Activated T-cell treated with anti-CD3 and anti-CD28 coated beads, Interleukin-2, amount 50 U/mL, for 72 hours (primary cell): ENCODE data around the gene SAMSN1. TPM values are rescaled to one million over a fixed set of nuclear protein-coding genes. Genes with fewer than 3 reads are reported as not detected.
"Not testable (repeated sequence)": the region's sequence is repeated elsewhere in the genome, so short reads cannot be mapped to it uniquely, and the experiment has no call there.

Experiments
- ATAC-seq, 2 donors: fragments of 150-1000 bp; cut with Tn5 transposase; replicated peaks in 1 of 2; 2 replicates each; pipeline ENCODE4 v1.10.0; 2021; ENCODE audit warnings: moderate library complexity in 2 of 2, mild to moderate bottlenecking in 1 of 2
- DNase-seq, 2 donors: peaks; one replicate each; pipeline ENCODE4 v3.0.0; 2021 to 2022; ENCODE audit warnings: mixed read lengths in 1 of 2
- H3K27ac Mint-ChIP-seq: one replicate; pipeline ENCODE4 v1.8.0; 2022; ENCODE audit warnings: mild to moderate bottlenecking, moderate library complexity, mixed read lengths
- H3K27me3 Mint-ChIP-seq: one replicate; pipeline ENCODE4 v1.8.0; 2022; ENCODE audit warnings: low read depth, mixed read lengths
- H3K36me3 Mint-ChIP-seq, 2 donors: one replicate each; pipeline ENCODE4 v1.8.0; 2022; ENCODE audit warnings: mixed read lengths in 2 of 2, mild to moderate bottlenecking in 1 of 2; ENCODE audit not compliant: insufficient read depth in 2 of 2
- H3K4me1 Mint-ChIP-seq: one replicate; pipeline ENCODE4 v1.8.0; 2022; ENCODE audit warnings: low read depth, mixed read lengths
- H3K4me3 Mint-ChIP-seq, 2 donors: one replicate each; pipeline ENCODE4 v1.8.0; 2022; ENCODE audit warnings: mild to moderate bottlenecking in 2 of 2, mixed read lengths in 2 of 2, moderate library complexity in 2 of 2
- H3K9me3 Mint-ChIP-seq, 2 donors: one replicate each; pipeline ENCODE4 v1.8.0; 2022; ENCODE audit warnings: mixed read lengths in 2 of 2
- total RNA-seq, 2 donors: library from RNA; stranded (reverse); gene quantifications; one replicate each; pipeline ENCODE4 v1.2.3, GENCODE V29; 2022

The SAMSN1 gene
- total RNA-seq, 2 donors from 2014 or later = 65.4 to 69.1 TPM

GRCh38 chr21:14557413-14557812 is 11.3 kb upstream of the SAMSN1 start:
- peaks cover 0 to 6% of the 10 kb centered on the region in 2 donors for H3K9me3 Mint-ChIP-seq
- H3K4me1 Mint-ChIP-seq = peaks cover 49% of the 10 kb centered on the region
- DNase-seq (no peak), ATAC-seq (no peak)
- peaks cover 5 to 7% of the 10 kb centered on the region in 2 donors for H3K36me3 Mint-ChIP-seq
- H3K4me3 Mint-ChIP-seq = no peak overlapping the region
- H3K27ac Mint-ChIP-seq = no peak overlapping the region
- no peaks in the 10 kb centered on the region for H3K27me3 Mint-ChIP-seq

GRCh38 chr21:14554948-14555347 is 8.8 kb upstream of the SAMSN1 start:
- H3K36me3 Mint-ChIP-seq = no peaks in the 10 kb centered on the region
- peaks cover 0 to 2% of the 10 kb centered on the region in 2 donors for H3K9me3 Mint-ChIP-seq
- H3K27ac Mint-ChIP-seq = peak overlapping the region; percentile 2
- peaks cover 52% of the 10 kb centered on the region for H3K4me1 Mint-ChIP-seq
- peak; percentile 91 to 94 for ATAC-seq
- H3K4me3 Mint-ChIP-seq = peak overlapping the region in 1 of 2 donors; percentile 27
- H3K27me3 Mint-ChIP-seq = no peaks in the 10 kb centered on the region
- peak; percentile 37 to 45 for DNase-seq

GRCh38 chr21:14553422-14553821 is 7.3 kb upstream of the SAMSN1 start:
- Mint-ChIP-seq H3K4me3 (no peak overlapping the region), H3K9me3 (peaks cover 0 to 2% of the 10 kb centered on the region in 2 donors), H3K27me3 (no peaks in the 10 kb centered on the region), H3K36me3 (no peaks in the 10 kb centered on the region), H3K4me1 (peaks cover 56% of the 10 kb centered on the region), H3K27ac (no peak overlapping the region)
- DNase-seq (no peak), ATAC-seq (no peak)

GRCh38 chr21:14551741-14552140 is 5.6 kb upstream of the SAMSN1 start:
- Mint-ChIP-seq H3K4me3 (no peak overlapping the region), H3K36me3 (no peaks in the 10 kb centered on the region), H3K4me1 (peaks cover 66% of the 10 kb centered on the region), H3K9me3 (peaks cover 0 to 2% of the 10 kb centered on the region in 2 donors), H3K27ac (no peak overlapping the region), H3K27me3 (no peaks in the 10 kb centered on the region)
- DNase-seq = no peak
- no peak for ATAC-seq

GRCh38 chr21:14550135-14550534 is 4.0 kb upstream of the SAMSN1 start:
- ATAC-seq (no peak), DNase-seq (no peak)
- H3K27me3 Mint-ChIP-seq = no peaks in the 10 kb centered on the region
- H3K9me3 Mint-ChIP-seq = peaks cover 0 to 2% of the 10 kb centered on the region in 2 donors
- H3K4me3 Mint-ChIP-seq = peak overlapping the region; percentile 25 to 75
- H3K4me1 Mint-ChIP-seq = peaks cover 62% of the 10 kb centered on the region
- H3K27ac Mint-ChIP-seq = peak overlapping the region; percentile 68
- H3K36me3 Mint-ChIP-seq = peaks cover 0 to 2% of the 10 kb centered on the region in 2 donors

GRCh38 chr21:14548779-14549178 is 2.7 kb upstream of the SAMSN1 start:
- Mint-ChIP-seq H3K9me3 (peaks cover 0 to 2% of the 10 kb centered on the region in 2 donors), H3K36me3 (peaks cover 0 to 2% of the 10 kb centered on the region in 2 donors), H3K4me3 (peak overlapping the region; percentile 71 to 97), H3K27ac (peak overlapping the region; percentile 100), H3K27me3 (no peaks in the 10 kb centered on the region), H3K4me1 (peaks cover 57% of the 10 kb centered on the region)
- ATAC-seq (no peak), DNase-seq (no peak)

GRCh38 chr21:14547834-14548513 is 1.9 kb upstream of the SAMSN1 start:
- Mint-ChIP-seq H3K36me3 (peaks cover 0 to 2% of the 10 kb centered on the region in 2 donors), H3K27ac (peak overlapping the region; percentile 100), H3K4me3 (peak overlapping the region; percentile 71 to 97), H3K4me1 (peaks cover 59% of the 10 kb centered on the region), H3K9me3 (peaks cover 0 to 2% of the 10 kb centered on the region in 2 donors), H3K27me3 (no peaks in the 10 kb centered on the region)
- ATAC-seq = peak; percentile 69 to 71
- no peak for DNase-seq

- ATAC-seq, H3K4me3 Mint-ChIP-seq, H3K27me3 Mint-ChIP-seq, H3K9me3 Mint-ChIP-seq, DNase-seq, H3K36me3 Mint-ChIP-seq: not testable (repeated sequence)
- Mint-ChIP-seq H3K4me1 (peaks cover 71% of the 10 kb centered on the region), H3K27ac (peak overlapping the region; percentile 54)
Observed at GRCh38 chr21:14546719-14547118, 604 bp upstream of the SAMSN1 start.

GRCh38 chr21:14543983-14544382 is 2.1 kb downstream of the SAMSN1 start:
- no peaks in the 10 kb centered on the region for H3K27me3 Mint-ChIP-seq
- H3K4me1 Mint-ChIP-seq = peaks cover 71% of the 10 kb centered on the region
- H3K27ac Mint-ChIP-seq = peak overlapping the region; percentile 94
- ATAC-seq = no peak
- H3K36me3 Mint-ChIP-seq = peaks cover 11 to 17% of the 10 kb centered on the region in 2 donors
- H3K4me3 Mint-ChIP-seq = peak overlapping the region; percentile 75 to 89
- peaks cover 4% of the 10 kb centered on the region in 2 donors for H3K9me3 Mint-ChIP-seq
- DNase-seq = no peak

- DNase-seq = no peak
- Mint-ChIP-seq H3K4me1 (peaks cover 74% of the 10 kb centered on the region), H3K36me3 (peaks cover 11 to 17% of the 10 kb centered on the region in 2 donors), H3K4me3 (peak overlapping the region; percentile 78 to 89), H3K9me3 (peaks cover 4% of the 10 kb centered on the region in 2 donors), H3K27me3 (no peaks in the 10 kb centered on the region), H3K27ac (peak overlapping the region; percentile 95)
- no peak for ATAC-seq
Observed at GRCh38 chr21:14542638-14543037, 3.5 kb downstream of the SAMSN1 start.

- H3K4me1 Mint-ChIP-seq = peaks cover 72% of the 10 kb centered on the region
- peaks cover 13 to 20% of the 10 kb centered on the region in 2 donors for H3K36me3 Mint-ChIP-seq
Observed at GRCh38 chr21:14541841-14542490, 4.1 kb downstream of the SAMSN1 start.

GRCh38 chr21:14538483-14538882 is 7.6 kb downstream of the SAMSN1 start:
- DNase-seq (no peak), ATAC-seq (no peak)
- peaks cover 81% of the 10 kb centered on the region for H3K4me1 Mint-ChIP-seq
- peaks cover 30 to 43% of the 10 kb centered on the region in 2 donors for H3K36me3 Mint-ChIP-seq
- H3K27me3 Mint-ChIP-seq = no peaks in the 10 kb centered on the region
- peaks cover 10 to 18% of the 10 kb centered on the region in 2 donors for H3K9me3 Mint-ChIP-seq
- H3K27ac Mint-ChIP-seq = peak overlapping the region; percentile 76
- H3K4me3 Mint-ChIP-seq = peak overlapping the region; percentile 29 to 89

More at GRCh38 chr21:14541841-14542490, 4.1 kb downstream of the SAMSN1 start:
- peak overlapping the region; percentile 78 to 89 for H3K4me3 Mint-ChIP-seq
- H3K9me3 Mint-ChIP-seq = peaks cover 6% of the 10 kb centered on the region in 2 donors
- H3K27ac Mint-ChIP-seq = peak overlapping the region; percentile 98
- no peaks in the 10 kb centered on the region for H3K27me3 Mint-ChIP-seq
- DNase-seq = no peak
- peak; percentile 20 to 39 for ATAC-seq

- H3K27me3 Mint-ChIP-seq = no peaks in the 10 kb centered on the region
- peaks cover 80% of the 10 kb centered on the region for H3K4me1 Mint-ChIP-seq
- peaks cover 10 to 18% of the 10 kb centered on the region in 2 donors for H3K9me3 Mint-ChIP-seq
- ATAC-seq (no peak), DNase-seq (no peak)
- peak overlapping the region in 1 of 2 donors; percentile 28 for H3K4me3 Mint-ChIP-seq
- H3K36me3 Mint-ChIP-seq = peaks cover 31 to 46% of the 10 kb centered on the region in 2 donors
- peak overlapping the region; percentile 56 for H3K27ac Mint-ChIP-seq
Observed at GRCh38 chr21:14536929-14537328, 9.2 kb downstream of the SAMSN1 start.
